Measurements from ENCODE around the gene HMOX2. TPM values are rescaled to one million over a fixed set of nuclear protein-coding genes. Genes with fewer than 3 reads are reported as not detected.

HMOX2 gene
- total and polyA plus RNA-seq, 2 donors from 2014 or later = 56.4 to 116 TPM

DNA sequence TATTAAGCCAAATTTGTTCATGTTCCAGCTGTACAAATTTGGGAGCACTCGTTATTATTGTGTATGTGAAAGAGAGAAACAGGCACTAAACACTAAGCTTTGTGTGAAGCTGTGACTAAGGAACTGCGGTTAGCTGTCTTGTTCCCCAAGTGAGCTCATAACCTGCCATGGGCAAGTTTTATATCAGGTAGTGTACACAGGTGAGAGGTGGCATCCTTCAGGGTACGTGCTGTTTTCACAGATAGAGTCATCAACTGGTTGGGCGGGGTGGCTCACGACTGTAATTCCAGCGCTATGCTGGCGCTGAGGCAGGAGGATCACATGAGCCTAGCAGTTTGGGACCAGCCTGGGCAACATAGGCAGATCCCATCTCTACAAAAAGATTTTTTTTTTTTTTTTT is 47.7 kb upstream of the HMOX2 start:
- TF ChIP-seq, protein P1, sequence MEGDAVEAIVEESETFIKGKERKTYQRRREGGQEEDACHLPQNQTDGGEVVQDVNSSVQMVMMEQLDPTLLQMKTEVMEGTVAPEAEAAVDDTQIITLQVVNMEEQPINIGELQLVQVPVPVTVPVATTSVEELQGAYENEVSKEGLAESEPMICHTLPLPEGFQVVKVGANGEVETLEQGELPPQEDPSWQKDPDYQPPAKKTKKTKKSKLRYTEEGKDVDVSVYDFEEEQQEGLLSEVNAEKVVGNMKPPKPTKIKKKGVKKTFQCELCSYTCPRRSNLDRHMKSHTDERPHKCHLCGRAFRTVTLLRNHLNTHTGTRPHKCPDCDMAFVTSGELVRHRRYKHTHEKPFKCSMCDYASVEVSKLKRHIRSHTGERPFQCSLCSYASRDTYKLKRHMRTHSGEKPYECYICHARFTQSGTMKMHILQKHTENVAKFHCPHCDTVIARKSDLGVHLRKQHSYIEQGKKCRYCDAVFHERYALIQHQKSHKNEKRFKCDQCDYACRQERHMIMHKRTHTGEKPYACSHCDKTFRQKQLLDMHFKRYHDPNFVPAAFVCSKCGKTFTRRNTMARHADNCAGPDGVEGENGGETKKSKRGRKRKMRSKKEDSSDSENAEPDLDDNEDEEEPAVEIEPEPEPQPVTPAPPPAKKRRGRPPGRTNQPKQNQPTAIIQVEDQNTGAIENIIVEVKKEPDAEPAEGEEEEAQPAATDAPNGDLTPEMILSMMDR (IDR thresholded peaks at IDR 0.05; ENCODE audit: borderline replicate concordance, extremely low read depth, insufficient read depth) = no peak
- Histone ChIP-seq H3K27me3 (ENCODE audit: control insufficient read depth, insufficient read depth, low read length) (no peaks in the 10 kb centered on the region), H3K36me3 (ENCODE audit: control insufficient read depth in 2 of 3, insufficient read depth in 3 of 3, low read length in 3 of 3) (no peaks in the 10 kb centered on the region), H3K4me3 (ENCODE audit: low read length in 3 of 3) (no peak overlapping the region), H3K9me3 (ENCODE audit: control insufficient read depth in 2 of 3, insufficient read depth in 1 of 3, low read length in 3 of 3) (no peaks in the 10 kb centered on the region), H3K4me1 (ENCODE audit: control insufficient read depth in 2 of 3, insufficient read depth in 2 of 3, low read depth in 1 of 3, low read length in 3 of 3) (peaks cover 7 to 13% (median 12%) of the 10 kb centered on the region in 3 donors), H3K27ac (ENCODE audit: low read depth in 2 of 2, low read length in 2 of 2) (no peak overlapping the region), H3K9ac (ENCODE audit: low read length in 3 of 3) (no peak overlapping the region)
- FAIRE-seq (no peak), DNase-seq (no peak)
- intact Hi-C loops (cut with DNase I) = no loop called here

DNA sequence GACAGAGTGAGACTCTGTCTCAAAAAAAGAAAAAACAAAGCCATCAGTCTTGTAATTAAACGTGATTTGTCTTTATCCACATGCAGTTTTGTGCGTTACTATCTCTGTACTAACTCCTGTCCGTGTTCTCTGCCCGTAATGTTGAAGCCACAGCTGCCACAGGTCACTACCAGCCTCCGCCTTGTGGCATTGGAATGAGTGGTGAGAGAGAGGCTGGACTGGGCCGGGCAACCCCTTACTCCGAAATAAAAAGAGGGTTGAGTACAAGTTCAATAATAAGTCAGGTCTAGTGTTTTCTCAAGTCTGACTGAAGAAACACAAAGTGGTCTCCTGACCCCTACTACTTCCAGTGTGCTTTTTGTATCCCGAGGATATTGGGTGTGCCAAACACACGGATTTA is 45.2 kb upstream of the HMOX2 start:
- no peaks in the 10 kb centered on the region for H3K9me3 ChIP-seq (ENCODE audit: control insufficient read depth in 2 of 3, insufficient read depth in 1 of 3, low read length in 3 of 3)
- TF ChIP-seq, protein P1 (IDR thresholded peaks at IDR 0.05; ENCODE audit: borderline replicate concordance, extremely low read depth, insufficient read depth) = no peak
- H3K27ac ChIP-seq (ENCODE audit: low read depth in 2 of 2, low read length in 2 of 2) = no peak overlapping the region
- FAIRE-seq (no peak), DNase-seq (no peak)
- H3K9ac ChIP-seq (ENCODE audit: low read length in 3 of 3) = no peak overlapping the region
- peaks cover 3 to 4% (median 4%) of the 10 kb centered on the region in 3 donors for H3K36me3 ChIP-seq (ENCODE audit: control insufficient read depth in 2 of 3, insufficient read depth in 3 of 3, low read length in 3 of 3)
- H3K4me1 ChIP-seq (ENCODE audit: control insufficient read depth in 2 of 3, insufficient read depth in 2 of 3, low read depth in 1 of 3, low read length in 3 of 3) = peaks cover 3 to 10% (median 8%) of the 10 kb centered on the region in 3 donors
- no peaks in the 10 kb centered on the region for H3K27me3 ChIP-seq (ENCODE audit: control insufficient read depth, insufficient read depth, low read length)
- intact Hi-C loops (cut with DNase I) = no loop called here
- no peak overlapping the region for H3K4me3 ChIP-seq (ENCODE audit: low read length in 3 of 3)

DNA sequence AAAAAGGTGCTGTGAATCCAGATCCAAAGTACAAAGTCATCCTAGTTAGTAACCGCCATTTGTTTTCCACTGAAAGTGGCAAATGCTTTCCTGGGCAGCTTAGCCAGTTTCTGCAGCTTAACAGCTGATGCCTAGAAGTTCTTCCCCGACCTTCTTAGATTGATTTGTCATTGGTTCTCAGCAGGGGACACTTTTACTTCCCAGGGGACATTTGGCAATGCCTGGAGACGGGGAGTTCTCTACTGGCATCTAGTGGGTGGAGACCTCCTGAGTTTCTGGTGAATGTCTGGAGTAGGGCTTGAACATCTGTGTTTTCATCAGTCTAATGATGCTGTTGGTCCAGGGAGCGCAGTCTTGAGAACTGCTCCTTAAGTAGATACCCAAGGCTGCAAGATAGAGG is 43.0 kb upstream of the HMOX2 start:
- no peaks in the 10 kb centered on the region for H3K9me3 ChIP-seq (ENCODE audit: control insufficient read depth in 2 of 3, insufficient read depth in 1 of 3, low read length in 3 of 3)
- peaks cover 4 to 7% (median 7%) of the 10 kb centered on the region in 3 donors for H3K36me3 ChIP-seq (ENCODE audit: control insufficient read depth in 2 of 3, insufficient read depth in 3 of 3, low read length in 3 of 3)
- no peaks in the 10 kb centered on the region for H3K27me3 ChIP-seq (ENCODE audit: control insufficient read depth, insufficient read depth, low read length)
- H3K9ac ChIP-seq (ENCODE audit: low read length in 3 of 3) = no peak overlapping the region
- DNase-seq = no peak
- FAIRE-seq = no peak
- H3K4me1 ChIP-seq (ENCODE audit: control insufficient read depth in 2 of 3, insufficient read depth in 2 of 3, low read depth in 1 of 3, low read length in 3 of 3) = no peaks in the 10 kb centered on the region
- TF ChIP-seq, protein P1 (IDR thresholded peaks at IDR 0.05; ENCODE audit: borderline replicate concordance, extremely low read depth, insufficient read depth) = no peak
- H3K4me3 ChIP-seq (ENCODE audit: low read length in 3 of 3) = no peak overlapping the region
- intact Hi-C loops (cut with DNase I) = no loop called here
- H3K27ac ChIP-seq (ENCODE audit: low read depth in 2 of 2, low read length in 2 of 2) = no peak overlapping the region

Data from kidney (tissue), 14 donors.